HG03025 (cell line): ENCODE data around the gene SF3A2.

Experiments used
- ATAC-seq: cut with Tn5 transposase; IDR thresholded peaks from one replicate; pipeline ENCODE4 v1.9.1; 2021; ENCODE audit warnings: mild to moderate bottlenecking, moderate library complexity; ENCODE audit not compliant: unreplicated experiment, low FRiP score

Gene SF3A2

GRCh38 chr19:2287585-2288337 is 51.1 kb downstream of the SF3A2 start:
- no peak for ATAC-seq

GRCh38 chr19:2288338-2288817 is 51.8 kb downstream of the SF3A2 start:
- no peak for ATAC-seq

GRCh38 chr19:2288818-2289713 is 52.4 kb downstream of the SF3A2 start:
- no peak for ATAC-seq

GRCh38 chr19:2289714-2290435 is 53.3 kb downstream of the SF3A2 start:
- ATAC-seq = no peak

- ATAC-seq = no peak
These were observed 54.0 kb downstream of the SF3A2 start for GRCh38 chr19:2290441-2291184.

GRCh38 chr19:2291185-2291751 is 54.6 kb downstream of the SF3A2 start:
- ATAC-seq = no peak

GRCh38 chr19:2294687-2295335 is 58.2 kb downstream of the SF3A2 start:
- ATAC-seq = no peak

- no peak for ATAC-seq
These were observed 59.5 kb downstream of the SF3A2 start for GRCh38 chr19:2296141-2296540.
